Glutamatergic neuron (in vitro differentiated cells): ENCODE measurements around the gene GGN. TPM values are rescaled to one million over a fixed set of nuclear protein-coding genes. Genes with fewer than 3 reads are reported as not detected.
A peak's percentile ranks its signal among the peaks of the same experiment; 100 is the strongest.
"Not testable (repeated sequence)": the region's sequence is repeated elsewhere in the genome, so short reads cannot be mapped to it uniquely, and the experiment has no call there.

Experiments used
- DNase-seq: peaks from one replicate; pipeline ENCODE4 v3.0.0; 2022
- H3K27ac Mint-ChIP-seq: one replicate; pipeline ENCODE4 v1.8.0; 2020; ENCODE audit warnings: mild to moderate bottlenecking, mixed read lengths, inconsistent platforms; ENCODE audit not compliant: unreplicated experiment
- H3K27me3 Mint-ChIP-seq: one replicate; pipeline ENCODE4 v1.8.0; 2020; ENCODE audit warnings: mild to moderate bottlenecking, moderate library complexity, mixed read lengths, inconsistent platforms; ENCODE audit not compliant: unreplicated experiment
- H3K36me3 Mint-ChIP-seq: one replicate; pipeline ENCODE4 v1.8.0; 2020; ENCODE audit warnings: mild to moderate bottlenecking, mixed read lengths, inconsistent platforms; ENCODE audit not compliant: unreplicated experiment
- H3K4me1 Mint-ChIP-seq: one replicate; pipeline ENCODE4 v1.8.0; 2020; ENCODE audit warnings: mild to moderate bottlenecking, low read depth, mixed read lengths, inconsistent platforms; ENCODE audit not compliant: unreplicated experiment
- H3K4me3 Mint-ChIP-seq: one replicate; pipeline ENCODE4 v1.8.0; 2020; ENCODE audit warnings: mild to moderate bottlenecking, mixed read lengths, inconsistent platforms; ENCODE audit not compliant: unreplicated experiment
- H3K9me3 Mint-ChIP-seq: one replicate; pipeline ENCODE4 v1.8.0; 2020; ENCODE audit warnings: mild to moderate bottlenecking, moderate library complexity, mixed read lengths, inconsistent platforms; ENCODE audit not compliant: unreplicated experiment
- CTCF ChIP-seq: fragments of 200-600 bp; sonication (generic); IDR thresholded peaks from one replicate; pipeline ENCODE4 v1.5.0; 2021; ENCODE audit not compliant: partially characterized antibody, unreplicated experiment
- total RNA-seq: library from RNA; stranded (reverse); fragmentation: NEBNext Ultra II Directional; extraction: Animal tissue kit (Norgen Biotek cat#: 25700); gene quantifications from one replicate; pipeline ENCODE4 v1.2.1, GENCODE V29; 2021; ENCODE audit not compliant: unreplicated experiment

GGN gene
- total RNA-seq, 1 donor from 2014 or later = 2.0 TPM

- DNase-seq = no peak
- peaks cover 12% of the 10 kb centered on the region for H3K27me3 Mint-ChIP-seq
- no peak overlapping the region for H3K4me3 Mint-ChIP-seq
- H3K4me1 Mint-ChIP-seq = peaks cover 13% of the 10 kb centered on the region
- H3K27ac Mint-ChIP-seq = no peak overlapping the region
- no peak for TF ChIP-seq CTCF
- H3K9me3 Mint-ChIP-seq = peaks cover 18% of the 10 kb centered on the region
- peaks cover 5% of the 10 kb centered on the region for H3K36me3 Mint-ChIP-seq
Observed at GRCh38 chr19:38371081-38371480, 16.8 kb downstream of the GGN start.

GRCh38 chr19:38370299-38370698 lies 17.5 kb downstream of the GGN start:
- no peak overlapping the region for H3K4me3 Mint-ChIP-seq
- no peak for DNase-seq
- H3K27ac Mint-ChIP-seq = peak overlapping the region; percentile 74
- H3K9me3 Mint-ChIP-seq = peaks cover 18% of the 10 kb centered on the region
- peaks cover 10% of the 10 kb centered on the region for H3K27me3 Mint-ChIP-seq
- H3K4me1 Mint-ChIP-seq = peaks cover 7% of the 10 kb centered on the region
- no peak for TF ChIP-seq CTCF
- peaks cover 5% of the 10 kb centered on the region for H3K36me3 Mint-ChIP-seq

GRCh38 chr19:38369584-38369983 lies 18.2 kb downstream of the GGN start:
- DNase-seq = no peak
- Mint-ChIP-seq H3K27me3 (peaks cover 9% of the 10 kb centered on the region), H3K27ac (no peak overlapping the region), H3K4me1 (peaks cover 5% of the 10 kb centered on the region), H3K4me3 (no peak overlapping the region), H3K9me3 (peaks cover 13% of the 10 kb centered on the region), H3K36me3 (peaks cover 5% of the 10 kb centered on the region)
- TF ChIP-seq CTCF = no peak

- H3K9me3 Mint-ChIP-seq = peaks cover 12% of the 10 kb centered on the region
- peaks cover 5% of the 10 kb centered on the region for H3K4me1 Mint-ChIP-seq
- no peak for DNase-seq
- H3K4me3 Mint-ChIP-seq = no peak overlapping the region
- peaks cover 7% of the 10 kb centered on the region for H3K27me3 Mint-ChIP-seq
- H3K27ac Mint-ChIP-seq = no peak overlapping the region
- H3K36me3 Mint-ChIP-seq = peaks cover 5% of the 10 kb centered on the region
- TF ChIP-seq CTCF = no peak
Observed at GRCh38 chr19:38367041-38367440, 20.8 kb downstream of the GGN start.

GRCh38 chr19:38362946-38363688 lies 24.7 kb downstream of the GGN start:
- H3K4me3 Mint-ChIP-seq = peak overlapping the region; percentile 79
- H3K27ac Mint-ChIP-seq = peak overlapping the region; percentile 82

More at GRCh38 chr19:38362946-38363688, 24.7 kb downstream of the GGN start:
- H3K4me1 Mint-ChIP-seq, H3K27me3 Mint-ChIP-seq, DNase-seq, H3K36me3 Mint-ChIP-seq: not testable (repeated sequence)
- peaks cover 12% of the 10 kb centered on the region for H3K9me3 Mint-ChIP-seq
